ENCODE data around the gene SIAE. TPM values are rescaled to one million over a fixed set of nuclear protein-coding genes. Genes with fewer than 3 reads are reported as not detected.

SIAE gene
- total and polyA plus RNA-seq, 2 donors (not counting 1 experiment from before 2014, with no cell fraction given), result 28.9 to 67.0 TPM

- TF ChIP-seq EZH2 (IDR thresholded peaks at IDR 0.05; ENCODE audit: low read length, missing control alignments) (no peak), CTCF (conservative IDR thresholded peaks at IDR 0.05 in 1 of 2, IDR thresholded peaks at IDR 0.05 in 1 of 2; ENCODE audit: low read depth in 1 of 2, low read length in 2 of 2) (peak; percentile 55 to 83)
- H2AFZ ChIP-seq (ENCODE audit: low read length), result no peak overlapping the region
- DNase-seq (ENCODE audit: low read depth in 2 of 2), result peak; percentile 30 to 60
These were observed 4.3 kb downstream of the SIAE start for GRCh38 chr11:124669193-124669592.

GRCh38 chr11:124667601-124668000 is 5.9 kb downstream of the SIAE start:
- Histone ChIP-seq H4K20me1 (ENCODE audit: control insufficient read depth, extremely low read depth, insufficient read depth, low read length) (no peaks in the 10 kb centered on the region), H3K4me1 (ENCODE audit: control insufficient read depth, extremely low read depth, insufficient read depth, low read length) (no peaks in the 10 kb centered on the region), H3K4me3 (replicated peaks in 1 of 4; ENCODE audit: control extremely low read depth in 1 of 4, insufficient read depth in 1 of 4, low read depth in 3 of 4, low read length in 4 of 4) (no peak overlapping the region), H3K27me3 (ENCODE audit: control insufficient read depth, insufficient read depth, low read length) (no peaks in the 10 kb centered on the region), H3K9me3 (ENCODE audit: control insufficient read depth, insufficient read depth, low read depth, low read length) (no peaks in the 10 kb centered on the region), H3K79me2 (ENCODE audit: control insufficient read depth, insufficient read depth, low read length) (no peaks in the 10 kb centered on the region), H3K27ac (ENCODE audit: insufficient read depth, low read length) (no peak overlapping the region), H3K36me3 (ENCODE audit: control insufficient read depth, insufficient read depth, low read length) (no peaks in the 10 kb centered on the region), H3K4me2 (ENCODE audit: extremely low read depth, insufficient read depth, low read length) (no peak overlapping the region), H2AFZ (ENCODE audit: low read length) (no peak overlapping the region), H3K9ac (ENCODE audit: insufficient read depth, low read length) (no peak overlapping the region)
- no peak for DNase-seq (ENCODE audit: low read depth in 2 of 2)
- TF ChIP-seq EZH2 (IDR thresholded peaks at IDR 0.05; ENCODE audit: low read length, missing control alignments), result no peak
- TF ChIP-seq CTCF (conservative IDR thresholded peaks at IDR 0.05 in 1 of 2, IDR thresholded peaks at IDR 0.05 in 1 of 2; ENCODE audit: low read depth in 1 of 2, low read length in 2 of 2), result no peak

More at GRCh38 chr11:124669193-124669592, 4.3 kb downstream of the SIAE start:
- no peak overlapping the region for H3K4me3 ChIP-seq (replicated peaks in 1 of 4; ENCODE audit: control extremely low read depth in 1 of 4, insufficient read depth in 1 of 4, low read depth in 3 of 4, low read length in 4 of 4)
- H4K20me1 ChIP-seq (ENCODE audit: control insufficient read depth, extremely low read depth, insufficient read depth, low read length), result no peaks in the 10 kb centered on the region
- H3K4me1 ChIP-seq (ENCODE audit: control insufficient read depth, extremely low read depth, insufficient read depth, low read length), result no peaks in the 10 kb centered on the region
- H3K79me2 ChIP-seq (ENCODE audit: control insufficient read depth, insufficient read depth, low read length), result no peaks in the 10 kb centered on the region
- H3K36me3 ChIP-seq (ENCODE audit: control insufficient read depth, insufficient read depth, low read length), result no peaks in the 10 kb centered on the region
- H3K9me3 ChIP-seq (ENCODE audit: control insufficient read depth, insufficient read depth, low read depth, low read length), result no peaks in the 10 kb centered on the region
- H3K4me2 ChIP-seq (ENCODE audit: extremely low read depth, insufficient read depth, low read length), result no peak overlapping the region
- no peak overlapping the region for H3K9ac ChIP-seq (ENCODE audit: insufficient read depth, low read length)
- H3K27ac ChIP-seq (ENCODE audit: insufficient read depth, low read length), result no peak overlapping the region
- no peaks in the 10 kb centered on the region for H3K27me3 ChIP-seq (ENCODE audit: control insufficient read depth, insufficient read depth, low read length)

- Histone ChIP-seq H3K4me3 (replicated peaks in 1 of 4; ENCODE audit: control extremely low read depth in 1 of 4, insufficient read depth in 1 of 4, low read depth in 3 of 4, low read length in 4 of 4) (no peak overlapping the region), H3K27ac (ENCODE audit: insufficient read depth, low read length) (no peak overlapping the region), H2AFZ (ENCODE audit: low read length) (no peak overlapping the region), H3K4me1 (ENCODE audit: control insufficient read depth, extremely low read depth, insufficient read depth, low read length) (no peaks in the 10 kb centered on the region), H3K4me2 (ENCODE audit: extremely low read depth, insufficient read depth, low read length) (no peak overlapping the region), H3K36me3 (ENCODE audit: control insufficient read depth, insufficient read depth, low read length) (no peaks in the 10 kb centered on the region), H3K79me2 (ENCODE audit: control insufficient read depth, insufficient read depth, low read length) (no peaks in the 10 kb centered on the region), H3K9ac (ENCODE audit: insufficient read depth, low read length) (no peak overlapping the region), H3K27me3 (ENCODE audit: control insufficient read depth, insufficient read depth, low read length) (no peaks in the 10 kb centered on the region), H3K9me3 (ENCODE audit: control insufficient read depth, insufficient read depth, low read depth, low read length) (no peaks in the 10 kb centered on the region), H4K20me1 (ENCODE audit: control insufficient read depth, extremely low read depth, insufficient read depth, low read length) (no peaks in the 10 kb centered on the region)
- DNase-seq (ENCODE audit: low read depth in 2 of 2), result no peak
- TF ChIP-seq EZH2 (IDR thresholded peaks at IDR 0.05; ENCODE audit: low read length, missing control alignments), result no peak
- TF ChIP-seq CTCF (conservative IDR thresholded peaks at IDR 0.05 in 1 of 2, IDR thresholded peaks at IDR 0.05 in 1 of 2; ENCODE audit: low read depth in 1 of 2, low read length in 2 of 2), result no peak
These were observed 9.7 kb downstream of the SIAE start for GRCh38 chr11:124663861-124664260.

Data from fibroblast of lung (primary cell).